AG09319 (cell line): ENCODE results near the gene BHLHA9.

Experiments
- DNase-seq: peaks from one replicate; pipeline ENCODE4 v3.0.0-alpha.2; 2010; ENCODE audit warnings: low read depth; ENCODE audit errors: extremely low read depth
- CTCF ChIP-seq: IDR thresholded peaks from 2 replicates; pipeline ENCODE4 v1.5.1; 2011; ENCODE audit warnings: low read depth, mild to moderate bottlenecking, inconsistent platforms, low read length, moderate library complexity

Gene BHLHA9

DNA sequence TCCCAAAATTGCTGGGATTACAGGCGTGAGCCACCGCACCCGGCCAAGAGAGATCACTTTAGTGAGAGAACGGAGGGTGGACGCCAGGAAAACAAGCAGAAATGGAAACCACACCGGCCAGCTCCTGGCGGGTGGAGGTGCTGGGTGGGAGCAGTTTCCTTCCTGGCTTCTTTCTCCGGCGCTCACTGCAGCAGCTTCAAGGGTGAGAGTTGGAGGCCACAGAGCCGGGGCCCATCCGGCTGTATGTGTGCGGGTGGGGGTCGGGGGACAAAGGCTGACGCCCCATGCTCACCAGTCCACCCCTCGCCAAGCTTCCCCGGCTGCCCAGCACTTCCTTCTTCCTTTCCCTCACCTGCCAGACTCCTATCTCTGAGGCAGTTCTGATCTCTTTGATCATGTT lies 13.5 kb upstream of the BHLHA9 start:
- DNase-seq: no peak
- TF ChIP-seq CTCF: no peak

GRCh38 chr17:1260086-1260769 lies 10.0 kb upstream of the BHLHA9 start:
- no peak for TF ChIP-seq CTCF
- DNase-seq: no peak

DNA sequence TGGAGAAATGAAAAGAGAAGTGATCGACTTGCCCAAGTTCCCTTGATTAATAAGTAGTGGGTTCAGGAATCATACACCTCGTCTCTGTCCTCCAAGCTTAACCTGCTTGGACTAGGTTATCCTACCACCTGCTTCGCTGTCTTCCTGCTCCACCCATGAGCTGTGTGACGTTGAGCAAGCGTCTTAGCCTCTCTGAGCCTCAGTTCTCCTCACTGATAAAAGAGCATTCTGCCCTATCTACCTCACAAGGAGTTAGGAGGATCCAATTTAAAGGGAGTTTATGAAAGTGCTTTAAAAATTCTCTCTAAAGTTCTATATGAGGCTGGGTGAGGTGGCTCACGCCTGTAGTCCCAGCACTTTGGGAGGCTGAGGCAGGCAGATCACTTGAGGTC lies 9.5 kb upstream of the BHLHA9 start:
- TF ChIP-seq CTCF: no peak
- DNase-seq: no peak

DNA sequence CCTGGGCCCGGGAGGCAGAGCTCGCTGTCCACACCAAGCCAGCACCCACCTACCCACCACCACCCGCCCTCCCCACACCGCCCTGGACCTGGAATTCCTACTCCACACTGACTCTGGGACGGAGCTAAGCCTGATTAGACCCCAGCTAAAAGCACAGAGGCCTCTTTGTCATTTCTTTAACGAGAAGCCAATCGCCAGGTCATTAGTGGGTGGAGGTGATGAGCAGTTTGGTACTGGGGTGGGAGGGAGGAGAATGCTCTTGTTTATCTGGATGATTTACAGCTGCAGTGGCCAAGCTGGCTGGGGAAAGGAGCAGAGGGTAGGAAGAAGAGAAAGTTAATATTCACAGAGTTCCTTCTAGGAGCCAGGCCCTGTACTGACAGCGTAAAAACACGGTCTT lies 6.0 kb upstream of the BHLHA9 start:
- no peak for TF ChIP-seq CTCF
- DNase-seq: no peak

GRCh38 chr17:1267471-1267943 lies 2.7 kb upstream of the BHLHA9 start:
- TF ChIP-seq CTCF: no peak
- no peak for DNase-seq

- TF ChIP-seq CTCF: no peak
- DNase-seq: no peak
These were observed 783 bp downstream of the BHLHA9 start for GRCh38 chr17:1271030-1271423.

- no peak for DNase-seq
- no peak for TF ChIP-seq CTCF
These were observed 1.2 kb downstream of the BHLHA9 start for GRCh38 chr17:1271441-1271840.
